GM12891 (cell line): ENCODE data around the gene TP73.

Source experiments
- POLR2A ChIP-seq: IDR thresholded peaks from 2 replicates; pipeline ENCODE4 v1.6.1; 2011; ENCODE audit warnings: low read depth, low read length, control low read depth
- POLR2AphosphoS5 ChIP-seq: IDR thresholded peaks from 2 replicates; pipeline ENCODE4 v1.6.1; 2011; ENCODE audit warnings: low read depth, low read length, control low read depth

DNA sequence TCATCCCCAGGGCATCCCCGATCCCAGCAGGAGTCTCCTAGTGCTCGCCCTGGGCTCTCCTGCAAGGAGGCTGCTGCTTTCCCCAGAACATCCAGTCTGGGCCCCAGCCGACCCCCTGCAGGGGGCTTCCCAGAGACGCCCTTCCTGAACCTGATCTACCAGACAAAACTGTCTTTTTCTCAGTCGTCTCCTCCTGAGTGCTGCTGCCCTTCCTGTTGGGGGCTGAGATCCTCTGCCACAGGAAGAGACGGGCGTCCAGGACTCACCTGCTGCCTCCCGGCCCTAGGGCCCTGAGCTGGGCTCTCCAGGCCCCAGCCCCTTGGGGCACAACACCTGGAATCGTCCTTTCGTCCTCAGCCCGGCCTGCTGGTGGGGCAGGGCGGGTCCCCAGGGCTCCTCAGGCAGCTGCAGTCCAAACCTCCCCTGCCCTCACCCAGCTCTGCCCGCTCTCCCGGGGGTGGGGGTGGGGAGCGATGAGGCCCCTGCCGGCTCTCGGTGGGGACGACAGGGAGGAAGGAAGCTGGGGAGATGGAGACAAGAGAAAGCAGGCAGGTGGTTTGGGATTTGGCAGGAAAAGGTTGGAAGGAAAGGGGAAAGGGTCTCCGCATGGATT, 36.9 kb downstream of the TP73 start:
- TF ChIP-seq POLR2AphosphoS5 (no peak), POLR2A (no peak)
